ENCODE measurements around the gene GUCD1. TPM values are rescaled to one million over a fixed set of nuclear protein-coding genes. Genes with fewer than 3 reads are reported as not detected.

The GUCD1 gene
- total and polyA plus RNA-seq, 2 of the 13 experiments (the other 11 are each of a cell fraction or from before 2014, with no cell fraction given): 128 to 245 TPM

DNA sequence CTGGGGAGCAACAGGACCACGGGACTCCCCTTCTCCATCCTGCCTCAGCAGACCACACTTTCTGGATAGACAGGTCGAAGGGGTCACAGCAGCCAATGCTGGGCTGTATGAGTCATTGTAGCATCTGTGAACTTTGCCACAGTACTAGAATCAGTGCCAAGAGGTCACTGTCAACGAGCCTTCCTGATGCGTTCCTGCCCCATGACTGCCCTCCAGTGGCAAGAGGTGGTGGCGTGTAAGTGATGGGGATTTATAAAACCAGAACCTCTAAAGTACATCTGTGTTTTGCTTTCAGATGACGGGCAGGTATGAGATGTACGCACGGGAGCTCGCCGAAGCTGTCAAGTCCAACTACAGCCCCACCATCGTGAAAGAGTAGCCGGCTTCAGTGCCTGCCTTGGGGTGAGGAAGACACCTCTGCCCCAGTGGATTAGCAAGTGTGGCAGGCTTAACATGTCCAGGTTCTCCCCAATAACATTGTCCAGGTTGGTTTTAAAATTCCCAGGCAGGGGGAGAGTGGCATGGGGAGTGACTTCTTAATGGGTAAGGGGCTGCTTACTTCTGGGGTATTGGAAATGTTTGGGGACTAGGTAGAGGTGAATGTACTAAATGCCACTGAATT is 29.4 kb downstream of the GUCD1 start (continued):
- TF ChIP-seq, protein P1, sequence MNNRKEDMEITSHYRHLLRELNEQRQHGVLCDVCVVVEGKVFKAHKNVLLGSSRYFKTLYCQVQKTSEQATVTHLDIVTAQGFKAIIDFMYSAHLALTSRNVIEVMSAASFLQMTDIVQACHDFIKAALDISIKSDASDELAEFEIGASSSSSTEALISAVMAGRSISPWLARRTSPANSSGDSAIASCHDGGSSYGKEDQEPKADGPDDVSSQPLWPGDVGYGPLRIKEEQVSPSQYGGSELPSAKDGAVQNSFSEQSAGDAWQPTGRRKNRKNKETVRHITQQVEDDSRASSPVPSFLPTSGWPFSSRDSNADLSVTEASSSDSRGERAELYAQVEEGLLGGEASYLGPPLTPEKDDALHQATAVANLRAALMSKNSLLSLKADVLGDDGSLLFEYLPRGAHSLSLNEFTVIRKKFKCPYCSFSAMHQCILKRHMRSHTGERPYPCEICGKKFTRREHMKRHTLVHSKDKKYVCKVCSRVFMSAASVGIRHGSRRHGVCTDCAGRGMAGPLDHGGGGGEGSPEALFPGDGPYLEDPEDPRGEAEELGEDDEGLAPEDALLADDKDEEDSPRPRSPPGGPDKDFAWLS (CRISPR knock-in tag; IDR thresholded peaks at IDR 0.05; ENCODE audit: borderline replicate concordance): no peak
- TF ChIP-seq ISL2 (CRISPR knock-in tag; IDR thresholded peaks at IDR 0.05): no peak
- no peak for TF ChIP-seq SNAI1 (CRISPR knock-in tag; IDR thresholded peaks at IDR 0.05; ENCODE audit: borderline replicate concordance)
- no peak for TF ChIP-seq RFX3 (CRISPR knock-in tag; IDR thresholded peaks at IDR 0.05)
- TF ChIP-seq SP4 (CRISPR knock-in tag; IDR thresholded peaks at IDR 0.05): 0 out of 2 replicates have a peak, but pooled peaks have one; percentile 19
- TF ChIP-seq, protein P2, sequence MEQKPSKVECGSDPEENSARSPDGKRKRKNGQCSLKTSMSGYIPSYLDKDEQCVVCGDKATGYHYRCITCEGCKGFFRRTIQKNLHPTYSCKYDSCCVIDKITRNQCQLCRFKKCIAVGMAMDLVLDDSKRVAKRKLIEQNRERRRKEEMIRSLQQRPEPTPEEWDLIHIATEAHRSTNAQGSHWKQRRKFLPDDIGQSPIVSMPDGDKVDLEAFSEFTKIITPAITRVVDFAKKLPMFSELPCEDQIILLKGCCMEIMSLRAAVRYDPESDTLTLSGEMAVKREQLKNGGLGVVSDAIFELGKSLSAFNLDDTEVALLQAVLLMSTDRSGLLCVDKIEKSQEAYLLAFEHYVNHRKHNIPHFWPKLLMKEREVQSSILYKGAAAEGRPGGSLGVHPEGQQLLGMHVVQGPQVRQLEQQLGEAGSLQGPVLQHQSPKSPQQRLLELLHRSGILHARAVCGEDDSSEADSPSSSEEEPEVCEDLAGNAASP (CRISPR knock-in tag; IDR thresholded peaks at IDR 0.05; ENCODE audit: borderline replicate concordance): peak; percentile 71; the same call in 1 of the 2 replicates
- no peak for TF ChIP-seq NFRKB (IDR thresholded peaks at IDR 0.05)
- TF ChIP-seq ZNF230 (CRISPR knock-in tag; IDR thresholded peaks at IDR 0.05): no peak
- TF ChIP-seq MBNL3 (CRISPR knock-in tag; conservative IDR thresholded peaks at IDR 0.05): no peak
- TF ChIP-seq ZNF670 (CRISPR knock-in tag; IDR thresholded peaks at IDR 0.05; ENCODE audit: borderline replicate concordance): no peak
- TF ChIP-seq HNRNPLL (IDR thresholded peaks at IDR 0.05; ENCODE audit: low read depth, low read length, poor library complexity, severe bottlenecking): no peak
- TF ChIP-seq ZNF10 (CRISPR knock-in tag; IDR thresholded peaks at IDR 0.05; ENCODE audit: borderline replicate concordance, low read depth): no peak
- TF ChIP-seq ZFP37 (CRISPR knock-in tag; IDR thresholded peaks at IDR 0.05; ENCODE audit: borderline replicate concordance): no peak
- peak; percentile 95 for TF ChIP-seq JUN (CRISPR knock-in tag; IDR thresholded peaks at IDR 0.05)
- TF ChIP-seq GLI4 (CRISPR knock-in tag; IDR thresholded peaks at IDR 0.05; ENCODE audit: borderline replicate concordance): no peak
- TF ChIP-seq CC2D1A (CRISPR knock-in tag; IDR thresholded peaks at IDR 0.05): no peak
- no peak for TF ChIP-seq MAFF (IDR thresholded peaks at IDR 0.05; ENCODE audit: low read depth, low read length)
- peak; percentile 100 for TF ChIP-seq RXRB (CRISPR knock-in tag; IDR thresholded peaks at IDR 0.05; ENCODE audit: borderline replicate concordance)
- peak; percentile 90; the same call in 1 of the 2 replicates for TF ChIP-seq KDM3A (CRISPR knock-in tag; IDR thresholded peaks at IDR 0.05; ENCODE audit: low read depth)
- 0 out of 2 replicates have a peak, but pooled peaks have one; percentile 16 for TF ChIP-seq CREM (IDR thresholded peaks at IDR 0.05)
- TF ChIP-seq CREM (CRISPR knock-in tag; IDR thresholded peaks at IDR 0.05): no peak
- TF ChIP-seq NFKBIZ (CRISPR knock-in tag; IDR thresholded peaks at IDR 0.05): peak; percentile 75; the same call in 1 of the 2 replicates
- TF ChIP-seq ZNF562 (CRISPR knock-in tag; IDR thresholded peaks at IDR 0.05; ENCODE audit: borderline replicate concordance): no peak
- peak; percentile 63; the same call in 1 of the 2 replicates for TF ChIP-seq ZKSCAN8 (CRISPR knock-in tag; IDR thresholded peaks at IDR 0.05; ENCODE audit: borderline replicate concordance)
- TF ChIP-seq ZBTB49 (CRISPR knock-in tag; IDR thresholded peaks at IDR 0.05; ENCODE audit: borderline replicate concordance): no peak
